ENCODE data around the gene MCUB.

DNA sequence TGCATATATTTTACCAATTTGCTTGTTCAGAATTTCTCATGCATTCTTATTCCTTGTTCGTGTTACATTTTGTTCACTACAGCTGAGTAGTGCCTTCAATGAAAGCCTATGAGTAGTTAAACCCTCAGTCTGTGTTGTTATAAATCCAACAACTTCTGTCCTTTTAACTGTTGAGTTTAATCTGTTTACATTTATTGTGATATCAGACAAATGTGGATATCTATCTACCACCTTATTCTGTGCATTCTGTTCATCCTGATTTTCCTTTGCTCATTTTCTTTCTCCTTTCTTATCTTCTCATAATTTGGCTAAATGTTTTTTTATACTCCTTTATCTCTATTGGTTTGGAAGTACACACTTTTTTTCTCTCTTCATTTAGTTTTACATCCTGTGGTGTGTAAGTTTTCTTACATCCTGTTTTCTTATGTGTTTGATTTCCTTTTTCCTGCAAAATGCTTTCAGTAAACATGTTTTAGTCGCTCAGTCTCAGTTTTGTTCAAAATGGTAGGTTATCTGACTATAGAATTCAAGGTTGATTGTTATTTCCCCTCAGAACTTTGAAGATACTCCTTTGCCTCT is 89.0 kb downstream of the MCUB start:
- TF ChIP-seq, protein P1, sequence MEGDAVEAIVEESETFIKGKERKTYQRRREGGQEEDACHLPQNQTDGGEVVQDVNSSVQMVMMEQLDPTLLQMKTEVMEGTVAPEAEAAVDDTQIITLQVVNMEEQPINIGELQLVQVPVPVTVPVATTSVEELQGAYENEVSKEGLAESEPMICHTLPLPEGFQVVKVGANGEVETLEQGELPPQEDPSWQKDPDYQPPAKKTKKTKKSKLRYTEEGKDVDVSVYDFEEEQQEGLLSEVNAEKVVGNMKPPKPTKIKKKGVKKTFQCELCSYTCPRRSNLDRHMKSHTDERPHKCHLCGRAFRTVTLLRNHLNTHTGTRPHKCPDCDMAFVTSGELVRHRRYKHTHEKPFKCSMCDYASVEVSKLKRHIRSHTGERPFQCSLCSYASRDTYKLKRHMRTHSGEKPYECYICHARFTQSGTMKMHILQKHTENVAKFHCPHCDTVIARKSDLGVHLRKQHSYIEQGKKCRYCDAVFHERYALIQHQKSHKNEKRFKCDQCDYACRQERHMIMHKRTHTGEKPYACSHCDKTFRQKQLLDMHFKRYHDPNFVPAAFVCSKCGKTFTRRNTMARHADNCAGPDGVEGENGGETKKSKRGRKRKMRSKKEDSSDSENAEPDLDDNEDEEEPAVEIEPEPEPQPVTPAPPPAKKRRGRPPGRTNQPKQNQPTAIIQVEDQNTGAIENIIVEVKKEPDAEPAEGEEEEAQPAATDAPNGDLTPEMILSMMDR (IDR thresholded peaks at IDR 0.05), result no peak
- TF ChIP-seq POLR2A (IDR thresholded peaks at IDR 0.05), result no peak

All from thyroid gland (tissue), 4 donors.